ENCODE data around the gene PADI1.

Gene PADI1

DNA sequence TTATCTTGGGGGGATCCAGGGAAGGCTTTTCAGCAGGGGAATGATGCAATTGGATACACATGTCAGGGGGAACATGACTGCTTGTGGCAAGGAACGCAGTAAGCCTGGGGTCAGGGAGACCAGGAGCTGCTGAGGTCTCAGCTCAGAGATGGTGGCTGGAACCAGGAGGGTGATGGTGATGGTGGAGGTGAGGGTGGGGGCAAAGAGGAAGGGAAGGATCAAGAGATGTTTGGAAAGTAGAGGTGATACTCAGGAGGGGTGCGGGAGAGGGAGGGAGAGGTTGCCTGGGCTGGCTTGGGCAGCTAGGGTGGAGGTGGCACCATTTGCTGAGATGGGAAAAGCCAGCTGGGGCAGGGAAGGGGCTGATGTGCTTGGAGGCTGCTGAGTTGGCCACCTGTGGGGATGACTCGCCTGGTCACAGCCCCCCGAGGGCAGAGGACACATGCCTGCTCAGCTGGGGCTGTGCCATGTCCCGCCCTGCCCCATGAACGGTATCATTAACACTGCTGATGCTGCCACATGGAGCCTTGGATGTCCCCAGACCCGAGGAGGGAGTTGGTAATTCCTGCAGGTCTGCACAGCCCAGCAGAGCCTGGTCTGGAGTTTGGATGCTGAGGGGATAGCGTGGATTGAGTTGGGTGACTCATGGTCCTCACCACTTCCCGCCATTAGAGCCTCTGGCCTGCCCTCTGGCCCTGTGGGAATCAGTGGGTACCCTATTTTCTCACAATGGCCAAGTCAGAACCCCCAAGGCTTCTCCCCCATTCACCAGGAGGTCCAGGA lies 6.3 kb upstream of the PADI1 start:
- peak; percentile 62 for DNase-seq

- DNase-seq = peak; percentile 42
These were observed 5.5 kb upstream of the PADI1 start for GRCh38 chr1:17199267-17200044.

DNA sequence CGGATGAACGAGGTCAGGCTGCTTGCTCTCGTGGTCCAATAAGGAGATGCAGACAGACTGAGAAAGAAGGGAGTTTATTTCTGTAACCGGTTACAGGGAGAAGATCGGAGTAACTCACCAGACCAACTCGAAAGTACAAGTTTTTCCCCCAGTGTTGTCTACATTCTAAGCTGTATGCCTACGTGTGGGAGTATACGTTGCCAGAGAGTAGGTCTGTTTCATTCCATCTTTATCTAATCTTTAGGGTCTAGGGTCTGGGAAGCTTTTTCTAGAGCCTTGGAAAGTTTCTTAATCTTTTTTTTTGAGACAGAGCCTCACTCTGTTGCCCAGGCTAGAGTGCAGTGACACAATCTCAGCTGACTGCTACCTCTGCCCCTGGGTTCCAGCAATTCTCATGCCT lies 4.7 kb upstream of the PADI1 start:
- no peak for DNase-seq

DNA sequence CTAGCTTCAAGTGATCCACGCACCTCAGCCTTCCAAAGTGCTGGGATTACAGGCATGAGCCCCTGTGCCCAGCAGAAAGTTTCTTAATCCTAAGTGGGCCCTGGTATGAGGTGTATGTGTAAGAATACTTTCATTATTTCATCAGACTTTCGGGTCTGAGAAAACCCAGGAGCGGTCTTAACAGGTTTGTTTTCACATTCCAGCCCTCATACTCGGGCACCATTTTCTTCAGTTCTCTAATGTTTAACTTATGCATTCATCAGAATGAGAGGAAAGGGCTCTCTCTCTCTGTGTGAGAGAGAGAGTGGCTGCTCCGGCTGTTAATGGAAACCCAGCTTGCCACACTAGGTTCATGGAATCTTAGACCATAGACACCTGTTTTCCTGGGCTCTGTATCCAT lies 4.2 kb upstream of the PADI1 start:
- peak; percentile 20 for DNase-seq

- peak; percentile 49 for DNase-seq
These were observed 3.5 kb upstream of the PADI1 start for GRCh38 chr1:17201201-17202021.

- no peak for DNase-seq
These were observed 724 bp downstream of the PADI1 start for GRCh38 chr1:17205652-17206051.

DNA sequence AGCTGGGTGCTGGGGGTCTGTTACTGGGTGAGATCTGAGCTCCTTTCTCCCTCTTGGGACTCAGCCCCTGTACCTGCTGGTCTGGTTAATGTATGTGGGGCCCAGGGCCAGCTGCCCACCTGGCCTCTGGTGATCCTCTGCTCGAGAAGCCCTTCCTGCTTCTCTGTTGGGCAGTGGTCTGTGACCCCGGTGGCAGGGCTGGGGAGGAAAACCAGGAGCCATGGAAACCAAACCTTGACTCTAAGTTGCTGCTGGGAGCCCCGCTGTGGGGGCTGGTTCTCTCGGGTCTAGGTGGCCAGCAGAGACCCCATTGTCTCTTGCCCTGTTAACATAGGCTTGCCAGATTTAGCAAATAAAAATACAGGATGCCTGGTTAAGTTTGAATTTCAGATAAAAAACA lies 1.3 kb downstream of the PADI1 start:
- no peak for DNase-seq

GRCh38 chr1:17207046-17207445 lies 2.1 kb downstream of the PADI1 start:
- no peak for DNase-seq

DNA sequence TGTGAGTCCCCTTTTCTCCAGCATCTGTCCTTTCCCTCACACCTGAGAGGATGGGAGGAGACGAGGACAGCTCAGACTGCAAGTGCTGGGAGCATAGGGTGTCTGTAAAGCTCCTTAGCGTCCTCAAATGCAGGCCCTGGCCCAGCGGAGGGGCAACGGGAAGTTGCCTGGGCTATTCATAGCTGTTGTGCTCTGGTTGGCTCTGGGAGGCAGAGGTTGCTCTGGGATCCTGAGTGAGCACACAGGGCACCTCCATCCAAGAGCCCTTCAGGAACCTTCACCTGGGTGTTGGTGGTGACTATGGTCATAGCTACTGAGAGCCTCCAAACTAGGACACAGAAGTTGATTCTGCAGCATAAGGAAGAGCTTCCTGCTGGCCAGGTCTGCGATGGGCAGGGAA lies 2.6 kb downstream of the PADI1 start:
- no peak for DNase-seq

- DNase-seq = peak; percentile 89
These were observed 3.1 kb downstream of the PADI1 start for GRCh38 chr1:17207966-17208418.

DNA sequence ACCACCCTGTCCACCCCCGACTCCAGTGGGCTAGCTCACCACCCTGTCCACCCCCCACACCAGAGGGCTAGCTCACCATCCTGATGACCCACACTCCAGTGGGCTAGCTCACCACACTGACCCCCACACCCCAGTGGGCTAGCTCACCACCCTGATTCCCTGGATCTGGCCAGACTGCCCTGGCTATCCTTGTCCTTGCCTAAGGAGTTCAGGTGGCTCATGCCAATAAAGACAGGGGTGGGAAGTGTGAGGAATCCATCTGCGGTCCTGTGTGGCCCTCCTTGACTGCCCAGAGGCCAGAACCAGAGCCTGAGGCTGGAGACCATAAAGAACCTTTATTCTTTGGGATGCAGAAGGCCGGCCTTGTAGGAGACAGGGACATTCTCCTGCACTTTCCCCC lies 3.6 kb downstream of the PADI1 start:
- DNase-seq = peak; percentile 77

GRCh38 chr1:17209430-17209829 lies 4.5 kb downstream of the PADI1 start:
- DNase-seq = no peak

GRCh38 chr1:17210176-17210575 lies 5.2 kb downstream of the PADI1 start:
- no peak for DNase-seq

DNA sequence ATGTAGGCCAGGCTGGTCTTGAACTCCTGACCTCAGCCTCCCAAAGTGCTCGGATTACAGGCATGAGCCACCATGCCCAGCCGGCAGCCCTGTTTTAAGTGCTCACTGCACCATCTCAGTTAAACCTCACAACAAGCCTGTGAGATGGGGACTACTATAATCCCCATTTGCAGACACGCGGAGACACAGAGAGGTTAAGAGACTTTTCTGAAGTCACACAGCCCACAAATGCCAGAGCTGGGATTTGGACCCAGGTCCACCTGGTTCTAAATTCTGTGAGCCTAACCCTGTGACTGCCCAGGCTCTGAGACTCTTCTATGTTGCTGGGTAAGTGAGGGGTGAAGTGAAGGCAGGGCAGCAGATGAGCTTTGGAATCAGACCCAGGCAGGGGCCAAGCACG lies 6.4 kb downstream of the PADI1 start:
- no peak for DNase-seq

DNA sequence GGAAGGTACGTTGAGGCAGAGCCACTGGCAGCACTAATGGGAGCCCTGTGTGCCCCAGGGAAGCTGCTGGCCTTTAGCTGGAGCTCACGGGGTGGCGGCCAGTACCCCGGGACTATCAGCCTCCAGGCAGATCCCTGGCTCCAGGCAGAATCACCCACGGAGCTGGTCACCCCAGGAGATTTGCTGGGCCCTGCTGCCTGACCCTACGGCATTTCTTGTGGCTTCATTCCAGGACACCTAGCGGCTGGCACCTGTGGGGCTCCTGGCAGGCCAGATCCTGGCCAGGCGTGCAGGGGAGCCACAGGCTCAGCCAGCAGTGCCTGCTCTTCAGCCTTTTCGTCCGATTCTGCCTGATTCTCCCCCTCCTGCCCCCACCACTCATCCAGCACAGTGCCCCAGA lies 7.1 kb downstream of the PADI1 start:
- no peak for DNase-seq

GRCh38 chr1:17212487-17213121 lies 7.7 kb downstream of the PADI1 start:
- peak; percentile 77 for DNase-seq

DNA sequence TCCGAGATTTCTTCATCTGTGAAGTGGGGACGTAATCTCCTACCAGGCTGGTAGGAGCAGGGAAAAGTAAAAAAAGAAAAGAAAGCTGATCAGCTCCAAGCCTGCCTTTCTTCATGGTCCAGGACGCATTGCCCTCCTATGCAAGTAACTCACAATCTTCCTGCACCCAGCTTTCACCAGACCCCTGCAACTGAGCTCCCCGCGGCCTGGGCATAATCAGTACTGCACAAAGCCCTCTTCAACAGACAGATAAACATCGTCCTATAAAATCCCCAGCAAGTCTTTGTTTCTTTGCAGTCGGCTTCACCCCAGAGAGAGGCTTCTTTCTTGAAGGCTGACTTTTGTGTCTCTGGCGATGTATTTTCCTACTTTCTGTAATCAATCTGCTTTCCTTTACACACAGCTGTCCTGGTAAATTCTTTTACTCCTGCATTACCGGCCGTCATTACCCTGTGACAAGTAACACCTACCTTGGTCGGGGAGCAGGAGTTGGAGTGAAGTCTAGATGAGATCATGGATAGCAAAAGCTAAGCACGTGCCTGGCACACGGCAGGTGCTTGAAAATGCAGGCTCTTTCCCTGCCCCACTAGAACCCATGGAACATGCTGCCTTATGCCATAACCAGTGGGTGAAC lies 8.3 kb downstream of the PADI1 start:
- DNase-seq = no peak

- DNase-seq = no peak
These were observed 8.8 kb downstream of the PADI1 start for GRCh38 chr1:17213782-17214148.

- no peak for DNase-seq
These were observed 10.1 kb downstream of the PADI1 start for GRCh38 chr1:17214876-17215544.

DNA sequence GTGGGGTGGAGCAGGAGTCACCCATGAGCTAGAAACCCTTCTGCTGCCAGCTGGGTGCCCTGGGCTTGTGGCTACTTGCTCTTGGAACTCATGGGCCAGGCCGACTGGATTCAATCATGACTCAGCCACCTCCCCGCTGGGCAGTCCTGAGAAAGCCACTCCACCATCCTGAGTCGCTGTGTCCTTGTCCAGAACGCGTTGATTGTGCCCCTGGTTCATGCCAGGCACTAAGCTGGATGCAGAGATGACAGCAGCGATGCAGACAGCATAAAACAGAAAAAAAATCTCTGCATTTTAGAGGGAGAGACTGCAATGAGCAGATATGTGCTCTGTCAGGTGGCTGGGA lies 10.6 kb downstream of the PADI1 start:
- DNase-seq = no peak

DNA sequence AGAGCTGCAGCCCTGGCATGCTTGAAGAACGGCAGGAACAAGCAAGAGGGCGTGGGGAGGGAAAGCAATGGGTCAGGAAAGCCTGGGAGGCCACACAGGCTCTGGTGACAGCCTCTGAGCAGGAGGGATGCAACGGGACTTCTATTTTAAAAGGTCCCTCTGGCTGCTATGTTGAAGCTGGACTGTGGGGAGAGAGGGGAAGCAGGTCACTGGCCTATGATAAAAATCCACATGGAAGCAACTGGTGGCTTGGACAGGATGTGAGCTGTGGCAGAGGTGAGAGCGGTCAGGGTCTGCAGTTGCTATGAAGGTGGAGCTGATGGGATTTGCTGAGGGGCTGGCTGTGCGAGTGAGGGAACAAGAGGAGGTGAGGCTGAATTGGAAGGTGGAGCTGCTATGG lies 11.2 kb downstream of the PADI1 start:
- DNase-seq = no peak

- no peak for DNase-seq
These were observed 12.7 kb downstream of the PADI1 start for GRCh38 chr1:17217607-17218006.

All from islet precursor cell (in vitro differentiated cells).